Neural cell (in vitro differentiated cells): ENCODE measurements around the gene DAGLA.

Source experiments
- CTCF ChIP-seq: fragments of 450-650 bp; IDR thresholded peaks from 2 replicates; pipeline ENCODE4 v1.5.1; 2014; ENCODE audit warnings: antibody characterized with exemption, mild to moderate bottlenecking, moderate library complexity; ENCODE audit not compliant: poor library complexity, severe bottlenecking
- EZH2 ChIP-seq: fragments of 200-600, 300-800 bp; shearing (Covaris generic), sonication (generic); IDR thresholded peaks from 2 replicates; pipeline ENCODE4 v1.6.1; 2014; ENCODE audit warnings: antibody characterized with exemption, low read length, borderline replicate concordance, mild to moderate bottlenecking; ENCODE audit not compliant: insufficient read depth, poor library complexity, severe bottlenecking
- POLR2AphosphoS5 ChIP-seq: IDR thresholded peaks from 2 replicates; pipeline ENCODE4 v1.6.1; 2012
- RAD21 ChIP-seq: fragments of 450-650 bp; conservative IDR thresholded peaks from 2 replicates; pipeline ENCODE4 v1.6.1; 2014; ENCODE audit warnings: antibody characterized with exemption, mild to moderate bottlenecking, moderate library complexity
- REST ChIP-seq: IDR thresholded peaks from 2 replicates; pipeline ENCODE4 v1.6.1; 2012; ENCODE audit warnings: borderline replicate concordance
- SMC3 ChIP-seq: fragments of 450-650 bp; conservative IDR thresholded peaks from 2 replicates; pipeline ENCODE4 v1.6.1; 2014; ENCODE audit warnings: antibody characterized with exemption, mild to moderate bottlenecking, moderate library complexity; ENCODE audit not compliant: poor library complexity

- TF ChIP-seq CTCF (no peak), EZH2 (no peak), SMC3 (no peak), POLR2AphosphoS5 (no peak), REST (no peak), RAD21 (no peak)
Observed at GRCh38 chr11:61712846-61713245, 32.7 kb downstream of the DAGLA start.
